GM21526 (cell line): ENCODE results near the gene ARHGAP9.
"Not testable (repeated sequence)": the region's sequence is repeated elsewhere in the genome, so short reads cannot be mapped to it uniquely, and the experiment has no call there.

Source experiments
- ATAC-seq: cut with Tn5 transposase; IDR thresholded peaks from one replicate; pipeline ENCODE4 v1.9.1; 2021; ENCODE audit warnings: moderate library complexity; ENCODE audit not compliant: unreplicated experiment, low FRiP score

Gene ARHGAP9

DNA sequence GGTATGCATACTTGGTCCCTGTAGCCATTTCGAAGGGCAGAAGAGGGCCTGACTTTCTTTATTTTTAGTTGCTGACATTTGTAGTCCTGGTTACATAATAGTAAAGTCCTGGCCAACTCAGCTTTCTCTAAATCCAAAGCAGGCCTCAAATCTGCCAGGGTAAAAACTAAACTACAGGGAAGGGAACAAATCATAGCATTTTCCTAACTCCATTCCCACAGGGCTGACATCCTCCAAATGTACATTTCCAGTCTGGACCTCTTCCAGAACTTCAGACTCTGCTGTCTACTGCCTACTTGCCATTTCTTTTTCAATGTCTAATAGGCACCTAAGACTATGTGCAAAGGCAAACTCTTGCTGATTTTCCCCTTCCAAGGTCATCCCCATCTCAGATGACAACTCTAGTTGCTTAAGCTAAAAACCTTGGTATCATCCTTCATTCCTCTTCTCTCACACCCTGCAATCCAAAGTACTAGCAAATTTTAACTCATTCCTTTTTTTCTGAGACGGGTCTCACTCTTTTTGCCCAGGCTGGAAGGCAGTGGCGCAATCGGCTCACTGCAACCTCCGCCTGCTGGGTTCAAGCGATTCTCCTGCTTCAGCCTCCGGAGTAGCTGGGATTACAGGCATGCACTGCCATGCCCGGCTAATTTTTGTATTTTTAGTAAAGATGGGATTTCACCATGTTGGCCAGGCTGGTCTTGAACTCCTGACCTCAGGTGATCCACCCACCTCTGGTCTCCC, 38.7 kb upstream of the ARHGAP9 start:
- ATAC-seq = no peak

DNA sequence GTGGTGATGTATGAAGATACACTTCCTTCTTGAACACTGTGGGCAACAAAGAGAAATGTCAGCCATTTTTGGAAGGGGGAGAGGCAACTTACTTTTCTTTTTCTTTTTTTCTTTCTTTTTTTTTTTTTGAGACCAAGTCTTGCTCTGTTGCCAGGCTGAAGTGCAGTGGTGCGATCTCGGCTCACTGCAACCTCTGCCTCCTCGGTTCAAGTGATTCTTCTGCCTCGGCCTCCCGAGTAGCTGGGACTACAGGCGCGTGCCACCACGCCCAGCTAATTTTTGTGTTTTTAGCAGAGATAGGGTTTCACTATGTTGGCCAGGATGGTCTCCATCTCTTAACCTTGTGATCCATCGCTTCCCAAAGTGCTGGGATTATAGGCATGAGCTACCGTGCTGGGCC, 38.1 kb upstream of the ARHGAP9 start:
- not testable (repeated sequence) for ATAC-seq

DNA sequence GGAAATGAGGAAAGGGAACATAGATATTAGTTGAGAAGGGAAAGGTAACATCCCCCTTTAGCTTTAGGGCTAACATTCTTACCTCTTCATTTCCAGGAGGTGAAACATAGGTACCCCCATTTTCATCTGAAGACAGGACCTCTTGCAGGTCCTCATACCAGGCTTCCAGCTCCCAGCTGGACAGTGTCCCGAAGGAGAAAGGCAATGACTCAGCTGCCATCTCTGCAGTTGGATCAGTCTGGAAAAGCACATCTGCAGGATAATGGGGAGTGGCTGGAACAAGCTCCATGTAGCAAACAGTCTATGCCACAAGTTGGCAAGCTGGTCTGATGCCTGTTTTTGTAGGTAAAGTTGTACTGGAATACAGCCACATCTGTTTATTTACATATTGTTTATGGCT, 37.5 kb upstream of the ARHGAP9 start:
- ATAC-seq = no peak

DNA sequence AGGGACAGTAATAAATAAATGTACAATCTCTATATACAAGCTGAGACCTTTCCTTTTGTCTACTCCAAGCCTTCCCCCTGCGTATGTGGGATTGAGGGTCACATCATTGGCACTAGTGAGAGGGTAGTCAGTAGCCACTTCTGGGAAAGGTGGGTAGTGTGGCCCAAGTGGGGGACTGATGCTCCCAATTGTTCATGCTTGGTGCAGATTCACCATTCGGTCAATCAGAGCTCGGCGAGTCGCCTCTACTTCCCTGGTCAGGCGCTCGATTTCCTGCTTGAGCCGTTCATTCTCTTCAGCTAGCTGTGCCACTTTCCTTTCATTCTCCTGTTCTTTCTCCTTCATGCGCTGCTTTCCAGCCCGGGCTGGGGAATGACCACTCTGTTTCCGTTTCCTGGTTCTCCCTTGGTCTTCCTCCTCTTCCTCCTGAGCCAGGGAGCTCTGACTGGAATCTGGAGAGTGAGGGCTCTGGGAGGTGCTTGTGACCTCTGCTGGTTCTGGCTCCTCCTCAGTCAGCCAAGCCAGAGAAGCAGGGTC, 37.0 kb upstream of the ARHGAP9 start:
- no peak for ATAC-seq

DNA sequence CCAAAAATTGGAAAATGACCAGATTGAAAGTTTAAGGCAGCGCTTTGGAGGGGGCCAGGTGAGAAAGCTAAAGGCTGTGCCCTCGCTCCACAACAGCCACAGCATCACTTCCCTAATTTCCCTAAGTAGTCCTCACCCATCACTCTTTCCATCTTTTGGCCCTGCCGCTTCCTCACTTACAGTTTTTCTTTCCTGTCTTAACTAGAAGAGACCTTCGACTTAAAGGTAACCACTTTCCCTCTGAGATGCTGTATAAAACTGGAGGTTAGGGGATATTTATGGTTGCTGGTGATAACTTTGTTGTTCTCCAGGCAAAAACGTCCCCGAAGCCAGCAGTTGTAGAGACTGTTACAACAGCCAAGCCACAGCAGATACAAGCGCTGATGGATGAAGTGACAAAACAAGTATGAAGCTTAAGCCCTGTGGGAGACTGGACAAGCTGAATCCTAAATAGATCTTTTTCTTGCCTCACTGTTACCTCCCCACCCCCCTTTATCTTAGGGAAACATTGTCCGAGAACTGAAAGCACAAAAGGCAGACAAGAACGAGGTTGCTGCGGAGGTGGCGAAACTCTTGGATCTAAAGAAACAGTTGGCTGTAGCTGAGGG, 36.4 kb upstream of the ARHGAP9 start:
- no peak for ATAC-seq

DNA sequence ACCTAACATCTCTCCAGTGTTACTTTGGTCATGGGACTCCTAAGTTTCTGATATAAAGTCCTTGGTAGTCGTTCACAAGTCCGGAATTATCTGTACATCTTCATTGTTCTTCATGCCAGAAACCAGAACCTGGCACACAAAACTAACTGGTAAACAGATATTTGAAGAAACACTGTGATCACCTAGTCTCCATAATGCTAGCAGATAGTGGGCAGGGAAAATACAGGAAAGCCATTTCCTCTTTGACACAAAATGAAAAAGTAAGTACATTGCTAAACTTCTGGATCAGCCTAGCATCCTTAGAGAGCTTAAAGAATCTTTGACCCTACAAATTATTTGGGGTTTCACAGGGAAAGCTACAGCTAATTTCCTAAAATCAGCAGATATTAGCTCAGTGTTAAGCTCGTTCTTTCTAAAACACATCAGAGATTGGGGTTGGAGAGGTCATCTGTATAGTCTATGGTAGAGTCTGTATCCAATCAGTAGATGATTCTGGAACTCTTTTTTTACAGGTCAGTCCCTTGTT, 35.8 kb upstream of the ARHGAP9 start:
- ATAC-seq = no peak

DNA sequence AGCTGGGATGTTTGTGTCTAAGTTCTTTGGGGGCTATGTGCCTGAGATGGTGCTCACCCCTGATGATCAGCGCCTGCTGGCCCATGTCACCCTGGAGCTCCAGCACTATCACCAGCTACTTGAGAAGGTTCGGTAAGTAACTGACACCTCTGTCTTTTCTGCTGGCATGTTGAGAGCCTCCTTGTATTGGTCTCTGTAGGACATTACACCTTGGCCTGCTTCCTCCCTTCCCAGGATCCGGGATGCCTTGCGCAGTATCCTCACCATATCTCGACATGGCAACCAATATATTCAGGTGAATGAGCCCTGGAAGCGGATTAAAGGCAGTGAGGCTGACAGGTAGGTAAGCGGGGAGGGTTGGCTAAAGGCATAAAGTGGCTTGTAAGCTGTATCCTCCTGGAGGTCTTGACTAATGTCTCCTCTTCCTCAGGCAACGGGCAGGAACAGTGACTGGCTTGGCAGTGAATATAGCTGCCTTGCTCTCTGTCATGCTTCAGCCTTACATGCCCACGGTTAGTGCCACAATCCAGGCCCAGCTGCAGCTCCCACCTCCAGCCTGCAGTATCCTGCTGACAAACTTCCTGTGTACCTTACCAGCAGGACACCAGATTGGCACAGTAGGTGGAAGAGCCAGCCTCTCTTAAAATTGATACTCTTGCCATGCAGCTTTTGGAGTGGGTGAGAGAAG, 35.2 kb upstream of the ARHGAP9 start:
- no peak for ATAC-seq

DNA sequence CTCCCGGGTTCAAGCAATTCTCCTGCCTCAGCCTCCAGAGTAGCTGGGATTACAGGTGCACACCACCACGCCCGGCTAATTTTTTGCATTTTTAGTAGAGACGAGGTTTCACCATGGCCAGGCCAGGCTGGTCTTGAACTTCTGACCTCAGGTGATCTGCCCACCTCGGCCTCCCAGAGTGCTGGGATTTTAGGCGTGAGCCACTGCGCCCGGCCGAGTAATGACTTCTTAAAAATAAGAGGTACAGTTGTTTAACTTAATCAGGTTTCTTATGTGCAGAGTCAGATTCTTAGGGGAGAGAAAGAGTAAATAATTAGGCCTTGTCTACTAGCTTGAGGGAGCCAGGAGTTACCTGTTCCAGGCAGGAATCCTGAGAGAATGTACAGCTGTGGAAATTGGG, 34.6 kb upstream of the ARHGAP9 start:
- not testable (repeated sequence) for ATAC-seq

DNA sequence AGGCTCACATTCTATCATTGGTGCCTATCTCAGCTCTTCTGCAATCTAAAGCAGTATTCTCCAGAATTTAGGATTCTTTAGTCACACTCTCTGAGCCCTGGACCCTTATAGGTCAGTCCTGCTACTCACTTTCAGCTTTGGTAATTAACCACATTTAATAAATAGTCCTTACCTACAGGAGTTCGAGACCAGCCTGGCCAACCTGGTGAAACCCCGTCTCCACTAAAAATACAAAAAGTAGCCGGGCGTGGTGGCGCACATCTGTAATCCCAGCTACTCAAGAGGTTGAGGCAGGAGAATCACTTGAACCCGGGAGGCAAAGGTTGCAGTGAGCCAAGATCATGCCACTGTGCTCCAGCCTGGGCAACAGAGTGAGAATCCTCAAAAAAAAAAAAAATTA, 34.0 kb upstream of the ARHGAP9 start:
- not testable (repeated sequence) for ATAC-seq

DNA sequence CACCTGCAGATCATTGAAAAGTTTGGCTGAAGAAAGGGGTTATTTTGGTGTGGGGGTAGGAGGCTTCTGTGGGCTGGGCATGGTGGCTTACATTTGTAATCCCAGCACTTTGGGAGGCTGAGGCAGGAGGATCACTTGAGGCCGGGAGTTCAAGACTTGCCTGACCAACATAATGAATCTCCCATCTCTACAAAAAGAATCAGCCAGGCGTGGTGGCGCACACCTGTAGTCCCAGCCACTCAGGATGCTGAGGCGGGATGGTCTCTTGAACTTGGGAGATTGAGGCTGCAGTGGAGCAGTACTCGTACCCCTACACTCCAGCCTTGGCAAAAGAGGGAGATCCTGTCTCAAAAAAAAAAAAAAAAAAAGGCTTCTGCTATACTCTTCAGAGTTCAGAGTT, 33.6 kb upstream of the ARHGAP9 start:
- ATAC-seq = no peak

DNA sequence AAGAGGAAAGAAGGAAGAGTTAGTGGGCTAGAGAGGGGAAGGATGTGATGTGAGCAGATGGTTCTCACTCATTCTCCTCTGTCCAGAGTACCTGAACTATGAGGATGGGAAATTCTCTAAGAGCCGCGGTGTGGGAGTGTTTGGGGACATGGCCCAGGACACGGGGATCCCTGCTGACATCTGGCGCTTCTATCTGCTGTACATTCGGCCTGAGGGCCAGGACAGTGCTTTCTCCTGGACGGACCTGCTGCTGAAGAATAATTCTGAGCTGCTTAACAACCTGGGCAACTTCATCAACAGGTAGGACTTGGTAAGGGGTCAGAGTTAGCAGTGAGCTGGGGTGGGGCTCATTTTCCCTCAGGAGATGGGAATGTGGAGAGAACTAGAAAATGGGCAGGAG, 33.0 kb upstream of the ARHGAP9 start:
- no peak for ATAC-seq

DNA sequence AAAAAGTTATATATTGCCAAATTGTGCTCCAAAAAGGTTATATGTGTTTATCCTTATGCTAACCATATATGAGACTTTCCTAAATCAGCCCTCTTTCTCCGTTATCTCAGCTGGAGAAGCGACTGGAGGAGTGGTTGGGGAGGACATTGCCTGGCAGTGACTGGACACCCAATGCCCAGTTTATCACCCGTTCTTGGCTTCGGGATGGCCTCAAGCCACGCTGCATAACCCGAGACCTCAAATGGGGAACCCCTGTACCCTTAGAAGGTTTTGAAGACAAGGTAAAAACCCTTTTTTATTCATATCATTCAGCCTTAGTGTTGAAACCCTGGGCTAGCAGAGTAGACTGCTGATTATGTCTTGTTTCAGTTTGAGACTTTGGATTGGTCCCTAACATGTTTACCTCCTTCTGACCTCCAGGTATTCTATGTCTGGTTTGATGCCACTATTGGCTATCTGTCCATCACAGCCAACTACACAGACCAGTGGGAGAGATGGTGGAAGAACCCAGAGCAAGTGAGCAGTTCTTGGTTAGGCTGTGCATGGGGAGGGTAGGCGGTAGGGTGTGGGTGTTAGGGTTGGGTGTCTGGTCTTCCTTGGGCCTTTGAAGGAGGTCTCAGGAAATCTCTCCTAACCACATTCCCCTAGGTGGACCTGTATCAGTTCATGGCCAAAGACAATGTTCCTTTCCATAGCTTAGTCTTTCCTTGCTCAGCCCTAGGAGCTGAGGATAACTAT, 32.1 kb upstream of the ARHGAP9 start:
- ATAC-seq = no peak

DNA sequence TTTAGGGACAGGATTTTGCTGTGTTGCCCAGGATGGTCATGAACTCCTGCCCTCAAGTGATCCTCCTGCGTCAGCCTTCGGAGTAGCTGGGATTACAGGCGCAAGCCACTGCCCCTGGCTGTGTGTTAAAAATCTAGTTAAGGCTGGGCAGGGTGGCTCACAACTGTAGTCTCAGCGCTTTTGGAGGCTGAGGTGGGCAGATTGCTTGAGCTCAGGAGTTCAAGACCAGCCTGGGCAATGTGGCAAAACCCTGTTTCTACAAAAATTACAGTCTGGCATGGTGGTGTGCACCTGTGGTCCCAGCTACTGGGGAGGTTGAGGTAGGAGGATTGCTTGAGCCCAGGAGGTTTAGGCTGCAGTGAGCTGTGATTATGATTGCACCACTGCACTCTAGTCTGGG, 31.5 kb upstream of the ARHGAP9 start:
- no peak for ATAC-seq

DNA sequence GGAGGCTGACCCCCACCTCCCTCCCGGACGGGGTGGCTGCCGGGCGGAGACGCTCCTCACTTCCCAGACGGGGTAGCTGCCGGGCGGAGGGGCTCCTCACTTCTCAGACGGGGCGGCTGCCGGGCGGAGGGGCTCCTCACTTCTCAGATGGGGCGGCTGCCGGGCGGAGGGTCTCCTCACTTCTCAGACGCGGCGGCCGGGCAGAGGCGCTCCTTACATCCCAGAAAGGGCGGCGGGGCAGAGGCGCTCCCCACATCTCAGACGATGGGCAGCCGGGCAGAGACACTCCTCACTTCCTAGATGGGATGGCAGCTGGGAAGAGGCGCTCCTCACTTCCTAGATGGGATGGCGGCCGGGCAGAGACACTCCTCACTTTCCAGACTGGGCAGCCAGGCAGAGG, 28.1 kb upstream of the ARHGAP9 start:
- ATAC-seq = not testable (repeated sequence)

DNA sequence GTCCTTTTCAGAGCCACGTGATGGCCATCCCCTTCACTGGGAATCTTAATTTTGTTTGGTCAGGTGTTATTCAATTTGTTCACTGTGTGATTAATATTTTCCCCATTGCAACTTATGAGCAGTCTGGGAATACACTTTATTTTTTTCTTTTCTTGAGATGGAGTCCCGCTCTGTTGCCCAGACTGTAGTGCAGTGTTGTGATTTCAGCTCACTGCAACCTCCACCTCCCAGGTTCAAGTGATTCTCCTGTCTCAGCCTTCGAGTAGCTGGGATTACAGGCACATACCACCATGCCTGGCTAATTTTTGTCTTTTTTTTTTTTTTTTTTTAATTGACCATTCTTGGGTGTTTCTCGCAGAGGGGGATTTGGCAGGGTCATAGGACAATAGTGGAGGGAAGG, 26.9 kb upstream of the ARHGAP9 start:
- not testable (repeated sequence) for ATAC-seq

DNA sequence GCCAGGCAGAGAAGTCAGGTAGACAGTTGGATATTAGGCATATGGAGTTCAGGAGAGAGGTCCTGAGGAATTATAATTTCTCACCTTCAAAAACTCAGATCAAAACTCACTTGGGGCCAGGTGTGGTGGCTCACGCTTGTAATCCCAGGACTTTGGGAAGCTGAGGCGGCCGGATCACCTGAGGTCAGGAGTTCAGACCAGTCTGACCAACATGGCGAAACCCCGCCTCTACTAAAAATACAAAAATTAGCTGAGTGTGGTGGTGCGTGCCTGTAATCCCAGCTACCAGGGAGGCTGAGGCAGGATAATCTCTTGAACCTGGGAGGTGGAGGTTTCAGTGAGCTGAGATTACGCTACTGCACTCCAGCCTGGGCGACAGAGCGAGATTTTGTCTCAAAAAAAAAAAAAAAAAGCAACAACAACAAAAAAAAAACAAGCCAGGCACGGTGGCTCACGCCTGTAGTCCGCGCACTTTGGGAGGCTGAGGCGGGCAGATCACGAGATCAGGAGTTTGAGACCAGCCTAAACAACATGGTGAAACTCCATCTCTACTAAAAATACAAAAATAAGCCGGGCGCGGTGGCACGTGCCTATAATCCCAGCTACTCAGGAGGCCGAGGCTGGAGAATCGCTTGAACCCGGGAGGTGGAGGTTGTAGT, 22.8 kb upstream of the ARHGAP9 start:
- ATAC-seq = not testable (repeated sequence)

DNA sequence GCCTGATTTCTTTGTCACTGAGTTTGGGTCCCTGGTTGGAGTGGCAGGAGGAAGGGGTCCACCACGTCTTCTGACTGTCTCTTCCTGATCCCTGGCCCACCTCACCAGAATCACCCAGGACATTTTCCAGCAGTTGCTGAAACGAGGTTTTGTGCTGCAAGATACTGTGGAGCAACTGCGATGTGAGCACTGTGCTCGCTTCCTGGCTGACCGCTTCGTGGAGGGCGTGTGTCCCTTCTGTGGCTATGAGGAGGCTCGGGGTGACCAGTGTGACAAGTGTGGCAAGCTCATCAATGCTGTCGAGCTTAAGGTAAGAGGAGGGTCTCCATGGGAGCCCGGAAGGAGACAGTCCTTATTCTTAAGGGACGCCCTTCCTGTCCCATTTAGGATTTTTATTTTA, 20.5 kb upstream of the ARHGAP9 start:
- no peak for ATAC-seq

DNA sequence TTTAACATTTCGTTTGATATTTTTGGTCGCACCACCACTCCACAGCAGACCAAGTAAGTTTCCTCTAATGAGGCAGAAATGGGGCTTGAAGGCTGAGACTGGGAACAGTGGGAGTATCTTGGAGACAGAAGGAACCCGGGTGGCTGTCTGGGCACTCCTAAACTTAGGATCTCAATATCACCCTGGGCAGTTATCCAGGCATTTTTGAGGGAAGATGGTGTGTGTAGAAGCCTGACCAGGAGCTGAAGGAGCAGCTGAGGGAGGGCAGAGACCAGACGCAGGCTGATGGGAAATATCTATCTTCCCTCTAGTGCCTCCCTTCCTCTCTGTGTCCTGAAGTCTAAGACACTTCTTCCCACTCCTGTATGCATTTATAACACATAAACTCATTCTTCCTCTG, 18.9 kb upstream of the ARHGAP9 start:
- no peak for ATAC-seq

DNA sequence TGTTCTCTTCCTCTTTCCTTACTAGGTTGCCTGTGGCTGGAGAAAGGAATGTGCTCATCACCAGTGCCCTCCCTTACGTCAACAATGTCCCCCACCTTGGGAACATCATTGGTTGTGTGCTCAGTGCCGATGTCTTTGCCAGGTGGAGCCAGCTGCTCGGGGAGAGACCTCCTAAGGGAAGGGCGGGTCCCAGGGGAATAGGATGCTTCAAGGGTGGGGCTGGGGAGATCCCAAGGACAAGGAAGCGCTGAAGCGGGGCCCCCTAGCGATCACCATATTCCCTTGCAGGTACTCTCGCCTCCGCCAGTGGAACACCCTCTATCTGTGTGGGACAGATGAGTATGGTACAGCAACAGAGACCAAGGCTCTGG, 18.5 kb upstream of the ARHGAP9 start:
- no peak for ATAC-seq
